Liver (tissue), 3 donors: ENCODE results near the gene KCNT1.

Experiments
- EGR1 ChIP-seq, 2 donors: IDR thresholded peaks; 2 replicates each; pipeline ENCODE4 v1.6.1; 2016 to 2018; ENCODE audit warnings: antibody characterized with exemption in 2 of 2, low read depth in 2 of 2
- FOXA1 ChIP-seq: IDR thresholded peaks from 2 replicates; pipeline ENCODE4 v1.6.1; 2016; ENCODE audit warnings: antibody characterized with exemption
- JUND ChIP-seq, 2 donors: IDR thresholded peaks; 2 replicates each; pipeline ENCODE4 v1.6.1; 2016; ENCODE audit warnings: antibody characterized with exemption in 2 of 2
- RAD21 ChIP-seq, 2 donors: IDR thresholded peaks; 2 replicates each; pipeline ENCODE4 v1.6.1; 2016; ENCODE audit warnings: antibody characterized with exemption in 2 of 2, mild to moderate bottlenecking in 2 of 2
- REST ChIP-seq: IDR thresholded peaks from 2 replicates; pipeline ENCODE4 v1.6.1; 2016; ENCODE audit warnings: antibody characterized with exemption, mild to moderate bottlenecking
- TF ChIP-seq, protein P1 (sequence below): fragments of 150-350 bp; IDR thresholded peaks from 2 replicates; pipeline ENCODE4 v1.5.1; 2017; ENCODE audit warnings: improper control_type of control experiment, low read depth, low read length; ENCODE audit not compliant: missing input control
- TF ChIP-seq, protein P2 (sequence below): IDR thresholded peaks from 2 replicates; pipeline ENCODE4 v1.6.1; 2016; ENCODE audit warnings: antibody characterized with exemption
- donor health status: healthy.
- donor health status: healthy.

GRCh38 chr9:135790850-135791249 lies 88.9 kb downstream of the KCNT1 start:
- TF ChIP-seq, protein P1, sequence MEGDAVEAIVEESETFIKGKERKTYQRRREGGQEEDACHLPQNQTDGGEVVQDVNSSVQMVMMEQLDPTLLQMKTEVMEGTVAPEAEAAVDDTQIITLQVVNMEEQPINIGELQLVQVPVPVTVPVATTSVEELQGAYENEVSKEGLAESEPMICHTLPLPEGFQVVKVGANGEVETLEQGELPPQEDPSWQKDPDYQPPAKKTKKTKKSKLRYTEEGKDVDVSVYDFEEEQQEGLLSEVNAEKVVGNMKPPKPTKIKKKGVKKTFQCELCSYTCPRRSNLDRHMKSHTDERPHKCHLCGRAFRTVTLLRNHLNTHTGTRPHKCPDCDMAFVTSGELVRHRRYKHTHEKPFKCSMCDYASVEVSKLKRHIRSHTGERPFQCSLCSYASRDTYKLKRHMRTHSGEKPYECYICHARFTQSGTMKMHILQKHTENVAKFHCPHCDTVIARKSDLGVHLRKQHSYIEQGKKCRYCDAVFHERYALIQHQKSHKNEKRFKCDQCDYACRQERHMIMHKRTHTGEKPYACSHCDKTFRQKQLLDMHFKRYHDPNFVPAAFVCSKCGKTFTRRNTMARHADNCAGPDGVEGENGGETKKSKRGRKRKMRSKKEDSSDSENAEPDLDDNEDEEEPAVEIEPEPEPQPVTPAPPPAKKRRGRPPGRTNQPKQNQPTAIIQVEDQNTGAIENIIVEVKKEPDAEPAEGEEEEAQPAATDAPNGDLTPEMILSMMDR, result no peak
- TF ChIP-seq, protein P2, sequence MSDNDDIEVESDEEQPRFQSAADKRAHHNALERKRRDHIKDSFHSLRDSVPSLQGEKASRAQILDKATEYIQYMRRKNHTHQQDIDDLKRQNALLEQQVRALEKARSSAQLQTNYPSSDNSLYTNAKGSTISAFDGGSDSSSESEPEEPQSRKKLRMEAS, result no peak
- no peak for TF ChIP-seq REST
- TF ChIP-seq EGR1 (IDR thresholded peaks at IDR 0.05; ENCODE audit: low read depth in 2 of 2), result no peak
- TF ChIP-seq RAD21 (IDR thresholded peaks at IDR 0.05), result no peak
- no peak for TF ChIP-seq JUND (IDR thresholded peaks at IDR 0.05)
- TF ChIP-seq FOXA1, result no peak
